Endothelial cell of umbilical vein (primary cell): Measurements from ENCODE around the gene RHOB. TPM values are rescaled to one million over a fixed set of nuclear protein-coding genes. Genes with fewer than 3 reads are reported as not detected.

Experiments used
- BruUV-seq: library from RNA; stranded (reverse); fragments of 400-500 nt; replicated peaks from 2 replicates; lab custom pipeline; 2021; lab: Mats Ljungman, UMichigan
- CTCF ChIA-PET: fragments of 300-600, 350-600 bp; sonication (Branson Sonifier 250); formaldehyde crosslinking; loops from one replicate; lab custom pipeline; 2021; ENCODE audit warnings: antibody characterized with exemption, inconsistent platforms; lab: Charles Lee
- POLR2A ChIA-PET: fragments of 300-600, 350-600 bp; sonication (Branson Sonifier 250); formaldehyde crosslinking; loops from one replicate; lab custom pipeline; 2021; ENCODE audit warnings: antibody characterized with exemption, inconsistent platforms; lab: Charles Lee
- DNase-seq: peaks from one replicate; pipeline ENCODE4 v3.0.0-alpha.2; 2011; ENCODE audit warnings: low read depth, low spot score
- FAIRE-seq: peaks from 2 replicates; lab custom pipeline; 2011; peaks lifted over from hg19 to GRCh38; lab: Jason Lieb, UNC
- H2AFZ ChIP-seq: 2 replicates; pipeline ENCODE4 v1.6.0; 2012; ENCODE audit warnings: low read depth, low read length, control low read depth, inconsistent platforms
- H3K27ac ChIP-seq: 2 replicates; pipeline ENCODE4 v1.5.1; 2011; ENCODE audit warnings: low read depth, mild to moderate bottlenecking, control low read depth, low read length, moderate library complexity; ENCODE audit not compliant: insufficient read depth
- H3K27me3 ChIP-seq, 2 experiments: 2 replicates each; pipeline versions ENCODE4 v1.6.0 to v1.6.1; 2011; ENCODE audit warnings: low read length in 2 of 2, mixed read lengths in 1 of 2; ENCODE audit not compliant: control insufficient read depth in 2 of 2, insufficient read depth in 2 of 2
- H3K36me3 ChIP-seq, 2 experiments: 2 replicates in 1 of 2; 3 replicates in 1 of 2; pipeline ENCODE4 v1.5.1; 2011; ENCODE audit warnings: low read length in 2 of 2, mild to moderate bottlenecking in 1 of 2, moderate library complexity in 1 of 2; ENCODE audit not compliant: control insufficient read depth in 2 of 2, insufficient read depth in 2 of 2; ENCODE audit errors: extremely low read depth in 1 of 2
- H3K4me1 ChIP-seq: 3 replicates; pipeline ENCODE4 v1.5.1; 2011; ENCODE audit warnings: mild to moderate bottlenecking, low read length; ENCODE audit not compliant: control insufficient read depth, insufficient read depth; ENCODE audit errors: extremely low read depth
- H3K4me2 ChIP-seq: 2 replicates; pipeline ENCODE4 v1.6.1; 2011; ENCODE audit warnings: low read length, control low read depth, mixed read lengths; ENCODE audit not compliant: insufficient read depth
- H3K4me3 ChIP-seq, 3 experiments: fragments of 200-600 bp in 1 of 3; sonication (generic), shearing (Covaris generic) in 1 of 3; replicated peaks in 1 of 3; 2 replicates each; pipeline ENCODE4 v1.5.1; 2011 to 2016; ENCODE audit warnings: control low read depth in 3 of 3, low read length in 3 of 3, mild to moderate bottlenecking in 2 of 3, inconsistent platforms in 1 of 3, low read depth in 1 of 3, moderate library complexity in 1 of 3; ENCODE audit not compliant: insufficient read depth in 1 of 3
- H3K79me2 ChIP-seq: 2 replicates; pipeline ENCODE4 v1.6.0; 2012; ENCODE audit warnings: low read length, inconsistent platforms; ENCODE audit not compliant: control insufficient read depth, insufficient read depth
- H3K9ac ChIP-seq: replicated peaks from 2 replicates; pipeline ENCODE3; 2011; ENCODE audit warnings: low read length, control low read depth; ENCODE audit not compliant: insufficient read depth; ENCODE audit errors: extremely low read depth
- H3K9me1 ChIP-seq: replicated peaks from 3 replicates; pipeline ENCODE4 v1.6.0; 2011; ENCODE audit warnings: mild to moderate bottlenecking, low read length; ENCODE audit not compliant: control insufficient read depth, insufficient read depth; ENCODE audit errors: extremely low read depth
- H3K9me3 ChIP-seq: replicated peaks from 2 replicates; pipeline ENCODE4 v1.5.1; 2012; ENCODE audit warnings: low read length, inconsistent platforms; ENCODE audit not compliant: control insufficient read depth, insufficient read depth
- H4K20me1 ChIP-seq: replicated peaks from 2 replicates; pipeline ENCODE3; 2011; ENCODE audit warnings: mild to moderate bottlenecking, low read length; ENCODE audit not compliant: control insufficient read depth, insufficient read depth; ENCODE audit errors: extremely low read depth
- CTCF ChIP-seq, 2 donors: IDR thresholded peaks; 1 replicate in 1 of 2; 2 replicates in 1 of 2; pipeline ENCODE4 v1.5.1; 2011; ENCODE audit warnings: low read length in 2 of 2, mild to moderate bottlenecking in 2 of 2, moderate library complexity in 2 of 2, control low read depth in 1 of 2, inconsistent platforms in 1 of 2, low read depth in 1 of 2; ENCODE audit not compliant: insufficient read depth in 1 of 2; ENCODE audit errors: extremely low read depth in 1 of 2
- EZH2 ChIP-seq: IDR thresholded peaks from 2 replicates; pipeline ENCODE4 v1.6.1; 2012; ENCODE audit warnings: borderline replicate concordance, low read depth, mild to moderate bottlenecking, moderate library complexity, low read length, inconsistent platforms; ENCODE audit not compliant: severe bottlenecking
- FOS ChIP-seq: IDR thresholded peaks from 2 replicates; pipeline ENCODE4 v1.6.1; 2011; ENCODE audit warnings: mild to moderate bottlenecking, low read length, moderate library complexity, borderline replicate concordance; ENCODE audit not compliant: insufficient read depth
- GATA2 ChIP-seq: IDR thresholded peaks from 2 replicates; pipeline ENCODE4 v1.7.0; 2011; ENCODE audit warnings: low read depth, mild to moderate bottlenecking, moderate library complexity, mixed read lengths, low read length; ENCODE audit not compliant: insufficient read length, insufficient read depth
- JUN ChIP-seq: IDR thresholded peaks from 2 replicates; pipeline ENCODE4 v1.6.1; 2011; ENCODE audit warnings: borderline replicate concordance, low read depth; ENCODE audit not compliant: insufficient read length, insufficient read depth
- MAX ChIP-seq: IDR thresholded peaks from 2 replicates; pipeline ENCODE4 v1.6.1; 2011; ENCODE audit not compliant: insufficient read depth, insufficient read length
- MYC ChIP-seq: IDR thresholded peaks from one replicate; pipeline ENCODE4 v1.6.1; 2011; ENCODE audit warnings: mild to moderate bottlenecking, low read depth, low read length
- POLR2A ChIP-seq: IDR thresholded peaks from 2 replicates; pipeline ENCODE4 v1.6.1; 2012; ENCODE audit warnings: low read depth, mild to moderate bottlenecking, control low read depth, low read length
- POLR2AphosphoS5 ChIP-seq: IDR thresholded peaks from 2 replicates; pipeline ENCODE4 v1.6.1; 2012; ENCODE audit warnings: low read depth, mild to moderate bottlenecking, control low read depth, low read length, moderate library complexity; ENCODE audit not compliant: insufficient read depth
- dilution Hi-C: fragments of 300-500 bp; cut with MboI; formaldehyde crosslinking; loops from one replicate; pipeline ENCODE4 v1.15.0; 2019; ENCODE audit warnings: low sequenced_read_pairs; ENCODE audit not compliant: extremely low pct_ligation_motif_present
- intact Hi-C: fragments of 100-400 bp; cut with micrococcal nuclease; formaldehyde crosslinking; loops from one replicate; pipeline ENCODE4 v1.10.0; 2022
- polyA plus RNA-seq, 4 experiments: library from polyadenylated mRNA; depleted of rRNA in 3 of 4; stranded (reverse) in 3 of 4; unstranded in 1 of 4; fragments of >200 nt; gene quantifications; 2 replicates each; pipeline versions ENCODE4 v1.2.1 to v1.2.3, GENCODE V29; 2011 to 2012; ENCODE audit warnings: missing spikeins in 1 of 4
- total RNA-seq: library from RNA; stranded (reverse); gene quantifications from 2 replicates; pipeline ENCODE4 v1.2.3, GENCODE V29; 2021

RHOB gene
- total and polyA plus RNA-seq, 2 donors (not counting 3 experiments of a cell fraction or from before 2014, with no cell fraction given), result 830 to 1,101 TPM

DNA sequence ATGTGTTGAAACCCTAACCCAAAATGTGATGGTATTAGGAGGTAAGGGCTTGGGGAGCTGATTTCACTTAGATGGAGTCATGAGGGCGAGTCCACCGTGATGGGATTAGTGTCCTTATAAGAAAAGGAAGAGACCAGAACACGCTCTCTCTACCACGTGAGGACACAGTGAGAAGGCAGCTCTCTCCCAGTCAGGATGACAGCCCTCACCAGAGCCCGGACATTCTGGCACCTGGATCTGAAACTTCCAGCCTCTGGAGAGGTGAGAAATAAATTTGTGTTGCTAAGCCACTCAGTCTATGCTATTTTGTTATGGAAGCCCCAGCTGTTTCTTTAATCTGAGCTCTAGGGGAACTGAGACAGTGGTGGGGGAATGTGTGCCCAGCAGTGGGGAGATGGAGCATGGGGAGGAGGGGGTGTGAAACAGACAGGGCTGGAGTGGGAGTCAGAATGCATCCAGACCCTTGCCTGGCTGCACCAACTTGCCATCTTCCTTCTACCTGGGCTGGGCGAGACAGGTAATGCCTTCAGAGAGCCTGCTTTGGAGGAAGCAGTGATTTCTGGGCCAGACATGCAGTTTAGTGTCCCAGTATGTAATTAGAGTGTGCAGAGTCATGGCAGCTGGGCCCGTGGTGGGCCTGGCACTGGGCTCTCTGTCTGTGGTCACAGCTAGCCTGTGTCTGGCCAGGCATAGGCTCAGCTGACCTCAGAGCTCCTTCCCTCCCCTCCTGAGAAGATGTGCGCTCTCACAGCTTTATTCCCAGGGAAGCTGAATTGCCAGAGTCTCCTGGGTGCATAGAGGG, 38.1 kb downstream of the RHOB start:
- H3K4me1 ChIP-seq, result peaks cover 8% of the 10 kb centered on the region
- H3K9me1 ChIP-seq, result no peaks in the 10 kb centered on the region
- H2AFZ ChIP-seq, result no peak overlapping the region
- dilution Hi-C loops, result no loop called here
- H3K4me3 ChIP-seq, result no peak overlapping the region
- intact Hi-C loops, result no loop called here
- CTCF ChIA-PET, result interaction anchor here (0.8 to 1.1 kb wide), 2 partner anchors 23 to 74 kb away, joined by 3 read pairs; no protein-coding TSS in a partner anchor
- POLR2A ChIA-PET, result no interaction called here
- H3K36me3 ChIP-seq, result no peaks in the 10 kb centered on the region
- no peaks in the 10 kb centered on the region for H3K9me3 ChIP-seq
- DNase-seq, result no peak
- BruUV-seq, result no TSS peak
- no peak overlapping the region for H3K27ac ChIP-seq
- FAIRE-seq, result no peak
- no peaks in the 10 kb centered on the region for H3K27me3 ChIP-seq
- no peak overlapping the region for H3K4me2 ChIP-seq
- no peaks in the 10 kb centered on the region for H3K79me2 ChIP-seq
- no peak overlapping the region for H3K9ac ChIP-seq
- H4K20me1 ChIP-seq, result no peaks in the 10 kb centered on the region
- no peak for TF ChIP-seq POLR2A
- TF ChIP-seq MAX, result no peak
- TF ChIP-seq JUN, result no peak
- TF ChIP-seq CTCF (IDR thresholded peaks at IDR 0.05; ENCODE audit: extremely low read depth in 1 of 2, insufficient read depth in 1 of 2, low read depth in 1 of 2, low read length in 2 of 2), result no peak
- TF ChIP-seq GATA2, result no peak
- TF ChIP-seq MYC, result no peak
- TF ChIP-seq EZH2, result no peak
- no peak for TF ChIP-seq FOS
- no peak for TF ChIP-seq POLR2AphosphoS5
